IMR-90 (cell line): ENCODE measurements around the gene NUDT5. TPM values are rescaled to one million over a fixed set of nuclear protein-coding genes. Genes with fewer than 3 reads are reported as not detected.

Experiments
- ATAC-seq: fragments of 200-7000 bp; cut with Tn5 transposase; 2 replicates; pipeline ENCODE4 v1.9.1; 2020; ENCODE audit warnings: low read depth, mild to moderate bottlenecking, moderate library complexity
- BruUV-seq: library from RNA; stranded (reverse); fragments of 400-500 nt; replicated peaks from 2 replicates; lab custom pipeline; 2021; lab: Mats Ljungman, UMichigan
- CTCF ChIA-PET: fragments of 300-600 bp; formaldehyde crosslinking; extraction: SDS; loops from one replicate; lab custom pipeline; 2021; ENCODE audit warnings: antibody characterized with exemption; lab: Yijun Ruan, JAX
- POLR2A ChIA-PET: fragments of 300-600 bp; sonication (Branson Sonifier 250); formaldehyde crosslinking; loops from one replicate; lab custom pipeline; 2022; ENCODE audit warnings: antibody characterized with exemption; ENCODE audit not compliant: unreplicated experiment; lab: Charles Lee
- DNase-seq: peaks from one replicate; pipeline ENCODE4 v3.0.0; 2013
- H2AFZ ChIP-seq: replicated peaks from 2 replicates; pipeline ENCODE3; 2013; ENCODE audit warnings: low read length, mild to moderate bottlenecking; ENCODE audit not compliant: poor library complexity
- H2AK5ac ChIP-seq: 2 replicates; pipeline ENCODE4 v1.6.1; 2013; ENCODE audit warnings: low read depth, low read length, inconsistent platforms
- H2AK9ac ChIP-seq: replicated peaks from 2 replicates; pipeline ENCODE3; 2013; ENCODE audit warnings: mild to moderate bottlenecking, low read depth, low read length, moderate library complexity; ENCODE audit not compliant: poor library complexity
- H2BK120ac ChIP-seq: 2 replicates; pipeline ENCODE4 v1.6.1; 2013; ENCODE audit warnings: low read depth, low read length, inconsistent platforms
- H2BK15ac ChIP-seq: 3 replicates; pipeline ENCODE4 v1.6.1; 2013; ENCODE audit warnings: low read depth, low read length, inconsistent platforms
- H2BK20ac ChIP-seq: 2 replicates; pipeline ENCODE4 v1.6.1; 2013; ENCODE audit warnings: low read depth, mild to moderate bottlenecking, inconsistent platforms, low read length, moderate library complexity
- H2BK5ac ChIP-seq: 2 replicates; pipeline ENCODE4 v1.6.1; 2013; ENCODE audit warnings: mild to moderate bottlenecking, low read depth, low read length, inconsistent platforms; ENCODE audit not compliant: poor library complexity, severe bottlenecking
- H3K14ac ChIP-seq: replicated peaks from 2 replicates; pipeline ENCODE4 v1.6.1; 2013; ENCODE audit warnings: low read depth, low read length, inconsistent platforms
- H3K18ac ChIP-seq: 2 replicates; pipeline ENCODE4 v1.6.1; 2013; ENCODE audit warnings: low read depth, low read length, control low read depth
- H3K23ac ChIP-seq: 2 replicates; pipeline ENCODE4 v1.6.1; 2013; ENCODE audit warnings: low read depth, low read length, inconsistent platforms
- H3K27ac ChIP-seq: 2 replicates; pipeline ENCODE4 v1.5.1; 2013; ENCODE audit warnings: mild to moderate bottlenecking, control low read depth, low read length; ENCODE audit not compliant: insufficient read depth
- H3K27me3 ChIP-seq: 2 replicates; pipeline ENCODE4 v1.6.1; 2013; ENCODE audit warnings: low read length; ENCODE audit not compliant: control insufficient read depth, insufficient read depth
- H3K36me3 ChIP-seq: 2 replicates; pipeline ENCODE4 v1.6.1; 2013; ENCODE audit warnings: low read length, mixed read lengths; ENCODE audit not compliant: control insufficient read depth, insufficient read depth
- H3K4ac ChIP-seq: 2 replicates; pipeline ENCODE4 v1.6.1; 2013; ENCODE audit warnings: low read depth, low read length, inconsistent platforms
- H3K4me1 ChIP-seq: 2 replicates; pipeline ENCODE4 v1.6.1; 2013; ENCODE audit warnings: low read length, mixed read lengths; ENCODE audit not compliant: control insufficient read depth, insufficient read depth
- H3K4me2 ChIP-seq: 2 replicates; pipeline ENCODE4 v1.6.1; 2013; ENCODE audit warnings: low read depth, mild to moderate bottlenecking, control low read depth, low read length, moderate library complexity
- H3K4me3 ChIP-seq: 2 replicates; pipeline ENCODE4 v1.5.1; 2013; ENCODE audit warnings: low read depth, mild to moderate bottlenecking, control low read depth, low read length, moderate library complexity; ENCODE audit not compliant: insufficient read depth
- H3K56ac ChIP-seq: 2 replicates; pipeline ENCODE4 v1.6.1; 2013; ENCODE audit warnings: low read length, inconsistent platforms; ENCODE audit not compliant: insufficient read depth; ENCODE audit errors: extremely low read depth
- H3K79me1 ChIP-seq, 2 experiments: 2 replicates each; pipeline ENCODE4 v1.6.1; 2013; ENCODE audit warnings: low read length in 2 of 2, inconsistent platforms in 1 of 2, low read depth in 1 of 2
- H3K9ac ChIP-seq: 2 replicates; pipeline ENCODE4 v1.6.1; 2013; ENCODE audit warnings: low read depth, low read length, control low read depth
- H3K9me1 ChIP-seq: 2 replicates; pipeline ENCODE4 v1.6.1; 2013; ENCODE audit warnings: low read length, inconsistent platforms; ENCODE audit not compliant: insufficient read depth
- H3K9me3 ChIP-seq: 2 replicates; pipeline ENCODE4 v1.6.1; 2013; ENCODE audit warnings: low read length; ENCODE audit not compliant: control insufficient read depth, insufficient read depth
- H4K20me1 ChIP-seq: 2 replicates; pipeline ENCODE4 v1.6.1; 2013; ENCODE audit warnings: low read length, inconsistent platforms; ENCODE audit not compliant: insufficient read depth
- H4K5ac ChIP-seq: 2 replicates; pipeline ENCODE4 v1.6.1; 2013; ENCODE audit warnings: mild to moderate bottlenecking, low read depth, low read length, control low read depth
- H4K8ac ChIP-seq, 2 experiments: 2 replicates each; pipeline ENCODE4 v1.6.1; 2013; ENCODE audit warnings: low read depth in 2 of 2, low read length in 2 of 2, control low read depth in 1 of 2, inconsistent platforms in 1 of 2
- H4K91ac ChIP-seq: 2 replicates; pipeline ENCODE4 v1.6.1; 2013; ENCODE audit warnings: low read depth, low read length, inconsistent platforms; ENCODE audit not compliant: insufficient read depth
- BHLHE40 ChIP-seq: fragments of 150-350 bp; IDR thresholded peaks from 2 replicates; pipeline ENCODE4 v1.6.1; 2016; ENCODE audit warnings: mild to moderate bottlenecking, low read depth, low read length
- CEBPB ChIP-seq: IDR thresholded peaks from 2 replicates; pipeline ENCODE4 v1.6.1; 2012; ENCODE audit warnings: low read depth, low read length, improper control_type of control experiment
- CHD1 ChIP-seq: IDR thresholded peaks from 2 replicates; pipeline ENCODE4 v1.6.1; 2012; ENCODE audit warnings: low read depth, low read length, improper control_type of control experiment
- CTCF ChIP-seq: conservative IDR thresholded peaks from 2 replicates; pipeline ENCODE4 v1.5.1; 2012; ENCODE audit warnings: mild to moderate bottlenecking, low read depth, low read length, improper control_type of control experiment
- ELK1 ChIP-seq: fragments of 150-350 bp; IDR thresholded peaks from 2 replicates; pipeline ENCODE4 v1.6.1; 2016; ENCODE audit warnings: low read depth, mild to moderate bottlenecking, low read length, moderate library complexity, borderline replicate concordance
- FOS ChIP-seq: fragments of 150-350 bp; IDR thresholded peaks from 2 replicates; pipeline ENCODE4 v1.6.1; 2016; ENCODE audit warnings: low read depth, low read length
- MAFK ChIP-seq: IDR thresholded peaks from 2 replicates; pipeline ENCODE4 v1.6.1; 2012; ENCODE audit warnings: low read depth, low read length, improper control_type of control experiment
- MAZ ChIP-seq: IDR thresholded peaks from 2 replicates; pipeline ENCODE4 v1.6.1; 2012; ENCODE audit warnings: low read depth, mild to moderate bottlenecking, low read length, improper control_type of control experiment, moderate library complexity, borderline replicate concordance
- MXI1 ChIP-seq: IDR thresholded peaks from 2 replicates; pipeline ENCODE4 v1.6.1; 2012; ENCODE audit warnings: low read depth, mild to moderate bottlenecking, low read length, moderate library complexity, borderline replicate concordance
- NFE2L2 ChIP-seq: fragments of 150-350 bp; IDR thresholded peaks from 2 replicates; pipeline ENCODE4 v1.6.1; 2016; ENCODE audit warnings: low read depth, mild to moderate bottlenecking, low read length
- POLR2A ChIP-seq: IDR thresholded peaks from 2 replicates; pipeline ENCODE4 v1.6.1; 2012; ENCODE audit warnings: mild to moderate bottlenecking, low read depth, low read length
- RAD21 ChIP-seq: IDR thresholded peaks from 2 replicates; pipeline ENCODE4 v1.6.1; 2012; ENCODE audit warnings: low read length, improper control_type of control experiment
- RCOR1 ChIP-seq: IDR thresholded peaks from 2 replicates; pipeline ENCODE4 v1.6.1; 2012; ENCODE audit warnings: mild to moderate bottlenecking, low read length, improper control_type of control experiment; ENCODE audit not compliant: insufficient replicate concordance
- RFX5 ChIP-seq: IDR thresholded peaks from 2 replicates; pipeline ENCODE4 v1.8.0; 2012; ENCODE audit warnings: low read depth, mild to moderate bottlenecking, low read length, moderate library complexity
- SMC3 ChIP-seq: fragments of 150-350 bp; IDR thresholded peaks from 2 replicates; pipeline ENCODE4 v1.6.1; 2016; ENCODE audit warnings: low read depth, mild to moderate bottlenecking, antibody characterized with exemption, low read length, moderate library complexity
- WGBS, 2 experiments: methylation state at CpG; one replicate each; pipeline versions ENCODE4 v1.1.5 to v1.1.7; 2013; ENCODE audit warnings: missing lambda C conversion rate in 2 of 2; ENCODE audit not compliant: insufficient read length in 1 of 2; ENCODE audit errors: extremely low coverage in 2 of 2; 5-methylcytosine and 5-hydroxymethylcytosine counted together
- dilution Hi-C: fragments of 300-500 bp; cut with HindIII; formaldehyde crosslinking; loops from one replicate; pipeline ENCODE4 v1.14.3; 2018; ENCODE audit warnings: low sequenced_read_pairs; ENCODE audit not compliant: unreplicated experiment
- in situ Hi-C: fragments of 300-500 bp; cut with MboI; formaldehyde crosslinking; loops from 3 replicates; pipeline ENCODE4 v1.14.3; 2019; ENCODE audit warnings: low sequenced_read_pairs, inconsistent platforms, mixed read lengths
- intact Hi-C: fragments of 100-400 bp; cut with micrococcal nuclease; formaldehyde crosslinking; loops from 2 replicates; pipeline ENCODE4 v1.10.0; 2022
- polyA plus RNA-seq, 3 experiments: library from polyadenylated mRNA; depleted of rRNA; stranded (reverse); fragments of >200 nt; gene quantifications; 2 replicates each; pipeline ENCODE4 v1.2.3, GENCODE V29; 2012; ENCODE audit warnings: low replicate concordance in 1 of 3
- total RNA-seq: library from RNA; depleted of rRNA; stranded (reverse); fragments of >200 nt; gene quantifications from 2 replicates; pipeline ENCODE4 v1.2.3, GENCODE V29; 2012

NUDT5 gene
- total and polyA plus RNA-seq, 2 of the 4 experiments (the other 2 are of a cell fraction), result 70.1 to 74.6 TPM

- in situ Hi-C loops (no loop called here), intact Hi-C loops (no loop called here), dilution Hi-C loops (no loop called here)
- Histone ChIP-seq H3K36me3 (peaks cover 24% of the 10 kb centered on the region), H4K20me1 (peaks cover 5% of the 10 kb centered on the region; the same call in 1 of the 2 replicates), H4K5ac (no peak overlapping the region), H3K79me1 (peaks cover 7 to 29% of the 10 kb centered on the region in 2 experiments), H3K23ac (no peak overlapping the region), H3K4me2 (no peak overlapping the region), H4K8ac (no peak overlapping the region), H3K4me1 (peaks cover 8% of the 10 kb centered on the region), H2AK9ac (no peak overlapping the region), H2AFZ (no peak overlapping the region), H3K18ac (no peak overlapping the region), H3K27me3 (no peaks in the 10 kb centered on the region), H2BK120ac (no peak overlapping the region), H3K56ac (no peak overlapping the region), H3K9me1 (no peaks in the 10 kb centered on the region), H4K91ac (no peak overlapping the region), H3K4ac (no peak overlapping the region), H3K27ac (no peak overlapping the region), H2BK5ac (no peak overlapping the region), H3K14ac (no peak overlapping the region), H2BK20ac (no peak overlapping the region), H2BK15ac (no peak overlapping the region), H3K4me3 (no peak overlapping the region), H3K9ac (no peak overlapping the region), H2AK5ac (no peak overlapping the region), H3K9me3 (no peaks in the 10 kb centered on the region)
- ChIA-PET CTCF (interaction anchor here (1.2 kb wide), 1 partner anchor 19 kb away, joined by 3 read pairs; no protein-coding TSS in a partner anchor), POLR2A (no interaction called here)
- TF ChIP-seq FOS (no peak), CHD1 (no peak), MAZ (no peak), BHLHE40 (no peak), ELK1 (no peak), RAD21 (no peak), RFX5 (no peak), RCOR1 (no peak), SMC3 (no peak), MAFK (no peak), NFE2L2 (no peak), POLR2A (no peak), CEBPB (no peak), MXI1 (no peak), CTCF (no peak)
- BruUV-seq, result no TSS peak
- 90% methylated on average over 2 of the region's 8 CpGs; no CpG with 5 or more reads in 1 of the 2 experiments for WGBS, 2 experiments
- no peak for ATAC-seq
- no peak for DNase-seq
Measured at GRCh38 chr10:12238821-12239220, 43.1 kb upstream of the NUDT5 start.
